ENCODE data around the gene OTUD1.

GRCh38 chr10:23403719-23404118, 35.2 kb upstream of the OTUD1 start:
- TF ChIP-seq, protein P1, sequence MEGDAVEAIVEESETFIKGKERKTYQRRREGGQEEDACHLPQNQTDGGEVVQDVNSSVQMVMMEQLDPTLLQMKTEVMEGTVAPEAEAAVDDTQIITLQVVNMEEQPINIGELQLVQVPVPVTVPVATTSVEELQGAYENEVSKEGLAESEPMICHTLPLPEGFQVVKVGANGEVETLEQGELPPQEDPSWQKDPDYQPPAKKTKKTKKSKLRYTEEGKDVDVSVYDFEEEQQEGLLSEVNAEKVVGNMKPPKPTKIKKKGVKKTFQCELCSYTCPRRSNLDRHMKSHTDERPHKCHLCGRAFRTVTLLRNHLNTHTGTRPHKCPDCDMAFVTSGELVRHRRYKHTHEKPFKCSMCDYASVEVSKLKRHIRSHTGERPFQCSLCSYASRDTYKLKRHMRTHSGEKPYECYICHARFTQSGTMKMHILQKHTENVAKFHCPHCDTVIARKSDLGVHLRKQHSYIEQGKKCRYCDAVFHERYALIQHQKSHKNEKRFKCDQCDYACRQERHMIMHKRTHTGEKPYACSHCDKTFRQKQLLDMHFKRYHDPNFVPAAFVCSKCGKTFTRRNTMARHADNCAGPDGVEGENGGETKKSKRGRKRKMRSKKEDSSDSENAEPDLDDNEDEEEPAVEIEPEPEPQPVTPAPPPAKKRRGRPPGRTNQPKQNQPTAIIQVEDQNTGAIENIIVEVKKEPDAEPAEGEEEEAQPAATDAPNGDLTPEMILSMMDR (IDR thresholded peaks at IDR 0.05; ENCODE audit: poor library complexity) = no peak
- TF ChIP-seq EZH2 (IDR thresholded peaks at IDR 0.05; ENCODE audit: borderline replicate concordance) = no peak
- no peak for TF ChIP-seq EZH2phosphoT487 (IDR thresholded peaks at IDR 0.05; ENCODE audit: low read depth, severe bottlenecking, unreplicated experiment)

Measured in hepatocyte (in vitro differentiated cells).